PC-3 (cell line): ENCODE measurements around the gene RHOBTB3. TPM values are rescaled to one million over a fixed set of nuclear protein-coding genes. Genes with fewer than 3 reads are reported as not detected.

Experiments used
- ATAC-seq: fragments of 200-7000 bp; cut with Tn5 transposase; 2 replicates; pipeline ENCODE4 v1.9.1; 2020; ENCODE audit warnings: mild to moderate bottlenecking, moderate library complexity
- BruUV-seq: library from RNA; stranded (reverse); fragments of 400-500 nt; replicated peaks from 2 replicates; lab custom pipeline; 2021; lab: Mats Ljungman, UMichigan
- CTCF ChIA-PET: fragments of 300-600 bp; sonication (Branson Sonifier 250); formaldehyde crosslinking; loops from one replicate; lab custom pipeline; 2022; ENCODE audit warnings: antibody characterized with exemption; lab: Charles Lee
- POLR2A ChIA-PET: fragments of 300-600 bp; sonication (Branson Sonifier 250); formaldehyde crosslinking; loops from one replicate; lab custom pipeline; 2022; ENCODE audit warnings: antibody characterized with exemption; ENCODE audit not compliant: unreplicated experiment; lab: Charles Lee
- DNase-seq: peaks from one replicate; pipeline ENCODE4 v3.0.0-alpha.2; 2015
- H2AFZ ChIP-seq: fragments of 300-600 bp; sonication (generic); 2 replicates; pipeline ENCODE4 v1.6.0; 2016; ENCODE audit warnings: antibody characterized with exemption, low read length
- H3F3A ChIP-seq: fragments of 300-600 bp; sonication (generic); one replicate; pipeline ENCODE4 v1.6.0; 2017; ENCODE audit warnings: antibody characterized with exemption, low read length, control low read depth, mild to moderate bottlenecking; ENCODE audit not compliant: unreplicated experiment
- H3K27ac ChIP-seq: fragments of 300-600 bp; sonication (generic); 2 replicates; pipeline ENCODE4 v1.5.1; 2016; ENCODE audit warnings: mild to moderate bottlenecking, low read length
- H3K27me3 ChIP-seq: fragments of 300-600 bp; sonication (generic); 2 replicates; pipeline ENCODE4 v1.6.1; 2016; ENCODE audit warnings: low read length, mixed read lengths
- H3K36me3 ChIP-seq: fragments of 300-600 bp; sonication (generic); 2 replicates; pipeline ENCODE4 v1.6.1; 2016; ENCODE audit warnings: low read depth, mixed run types, low read length, mixed read lengths
- H3K4me1 ChIP-seq: fragments of 300-600 bp; sonication (generic); 2 replicates; pipeline ENCODE4 v1.5.1; 2016; ENCODE audit warnings: low read length; ENCODE audit not compliant: insufficient read depth
- H3K4me2 ChIP-seq: fragments of 300-600 bp; sonication (generic); 2 replicates; pipeline ENCODE4 v1.6.0; 2016; ENCODE audit warnings: low read length
- H3K4me3 ChIP-seq: fragments of 300-600 bp; sonication (generic); 2 replicates; pipeline ENCODE4 v1.5.1; 2016; ENCODE audit warnings: mild to moderate bottlenecking, low read length, mixed read lengths
- H3K79me2 ChIP-seq: fragments of 300-600 bp; sonication (generic); 2 replicates; pipeline ENCODE4 v1.6.1; 2017; ENCODE audit warnings: low read length, mixed read lengths
- H3K9ac ChIP-seq: fragments of 300-600 bp; sonication (generic); 2 replicates; pipeline ENCODE4 v1.6.0; 2016; ENCODE audit warnings: mild to moderate bottlenecking, low read length
- H3K9me2 ChIP-seq: fragments of 300-600 bp; sonication (generic); replicated peaks from 2 replicates; pipeline ENCODE4 v1.6.1; 2016; ENCODE audit warnings: mixed run types, low read length, mixed read lengths
- H3K9me3 ChIP-seq: fragments of 300-600 bp; sonication (generic); 2 replicates; pipeline ENCODE4 v1.6.1; 2016; ENCODE audit warnings: low read length, mixed read lengths
- H4K20me1 ChIP-seq: fragments of 300-600 bp; sonication (generic); 2 replicates; pipeline ENCODE4 v1.6.1; 2016; ENCODE audit warnings: low read length, mixed read lengths
- EZH2 ChIP-seq: fragments of 300-600 bp; sonication (generic); IDR thresholded peaks from one replicate; pipeline ENCODE4 v1.6.1; 2017; ENCODE audit warnings: antibody characterized with exemption, mild to moderate bottlenecking, low read length; ENCODE audit not compliant: unreplicated experiment
- EZH2phosphoT487 ChIP-seq: fragments of 300-600 bp; sonication (generic); IDR thresholded peaks from 2 replicates; pipeline ENCODE4 v1.6.1; 2018; ENCODE audit warnings: mild to moderate bottlenecking, antibody characterized with exemption, low read length, borderline replicate concordance
- intact Hi-C: fragments of 100-400 bp; cut with micrococcal nuclease; formaldehyde crosslinking; loops from 2 replicates; pipeline ENCODE4 v1.9.0; 2023
- total RNA-seq: library from RNA; depleted of rRNA; stranded (reverse); fragments of >200 nt; gene quantifications from 2 replicates; pipeline ENCODE4 v1.2.3, GENCODE V29; 2014
- TF ChIP-seq, protein P1 (sequence below): fragments of 300-600 bp; sonication (generic); conservative IDR thresholded peaks from 2 replicates; pipeline ENCODE4 v1.5.1; 2017; ENCODE audit warnings: antibody characterized with exemption, low read depth, mild to moderate bottlenecking, low read length

Gene RHOBTB3
- total RNA-seq, 1 experiment from 2014 or later = 16.3 TPM

DNA sequence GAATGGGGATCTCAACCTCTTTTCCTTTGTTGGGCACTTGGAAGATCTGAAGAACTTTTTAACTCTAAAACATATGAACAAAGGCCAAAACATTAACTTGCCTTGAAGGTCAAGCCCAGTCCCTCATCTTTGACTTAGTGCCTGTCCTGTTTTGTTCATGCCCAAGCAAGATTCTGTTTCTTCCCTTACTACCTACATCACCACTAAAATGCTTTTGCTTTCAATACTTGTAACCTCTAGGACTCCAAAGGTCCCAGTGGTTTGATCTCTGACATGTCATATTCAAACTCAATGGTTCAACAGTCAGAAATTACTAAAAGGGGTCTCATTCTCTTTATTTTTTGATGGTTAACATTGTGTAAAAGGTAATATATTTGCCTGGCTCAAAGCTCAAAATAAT is 67.4 kb downstream of the RHOBTB3 start:
- no peaks in the 10 kb centered on the region for H3K9me3 ChIP-seq
- H3F3A ChIP-seq = no peaks in the 10 kb centered on the region
- no peaks in the 10 kb centered on the region for H3K4me1 ChIP-seq
- H3K4me3 ChIP-seq = no peak overlapping the region
- no peak overlapping the region for H3K27ac ChIP-seq
- H2AFZ ChIP-seq = no peak overlapping the region
- H3K9me2 ChIP-seq = no peaks in the 10 kb centered on the region
- ChIA-PET POLR2A (no interaction called here), CTCF (no interaction called here)
- H3K4me2 ChIP-seq = no peak overlapping the region
- TF ChIP-seq EZH2 = no peak
- no peak for TF ChIP-seq EZH2phosphoT487
- TF ChIP-seq, protein P1, sequence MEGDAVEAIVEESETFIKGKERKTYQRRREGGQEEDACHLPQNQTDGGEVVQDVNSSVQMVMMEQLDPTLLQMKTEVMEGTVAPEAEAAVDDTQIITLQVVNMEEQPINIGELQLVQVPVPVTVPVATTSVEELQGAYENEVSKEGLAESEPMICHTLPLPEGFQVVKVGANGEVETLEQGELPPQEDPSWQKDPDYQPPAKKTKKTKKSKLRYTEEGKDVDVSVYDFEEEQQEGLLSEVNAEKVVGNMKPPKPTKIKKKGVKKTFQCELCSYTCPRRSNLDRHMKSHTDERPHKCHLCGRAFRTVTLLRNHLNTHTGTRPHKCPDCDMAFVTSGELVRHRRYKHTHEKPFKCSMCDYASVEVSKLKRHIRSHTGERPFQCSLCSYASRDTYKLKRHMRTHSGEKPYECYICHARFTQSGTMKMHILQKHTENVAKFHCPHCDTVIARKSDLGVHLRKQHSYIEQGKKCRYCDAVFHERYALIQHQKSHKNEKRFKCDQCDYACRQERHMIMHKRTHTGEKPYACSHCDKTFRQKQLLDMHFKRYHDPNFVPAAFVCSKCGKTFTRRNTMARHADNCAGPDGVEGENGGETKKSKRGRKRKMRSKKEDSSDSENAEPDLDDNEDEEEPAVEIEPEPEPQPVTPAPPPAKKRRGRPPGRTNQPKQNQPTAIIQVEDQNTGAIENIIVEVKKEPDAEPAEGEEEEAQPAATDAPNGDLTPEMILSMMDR = no peak
- no peak overlapping the region for H3K9ac ChIP-seq
- intact Hi-C loops = no loop called here
- ATAC-seq (no peak), DNase-seq (no peak)
- no peaks in the 10 kb centered on the region for H3K79me2 ChIP-seq
- H4K20me1 ChIP-seq = no peaks in the 10 kb centered on the region
- no peaks in the 10 kb centered on the region for H3K27me3 ChIP-seq
- BruUV-seq = no TSS peak
- no peaks in the 10 kb centered on the region for H3K36me3 ChIP-seq

- Histone ChIP-seq H3K9ac (no peak overlapping the region), H3K27ac (no peak overlapping the region), H3K4me1 (no peaks in the 10 kb centered on the region), H3K79me2 (no peaks in the 10 kb centered on the region), H4K20me1 (no peaks in the 10 kb centered on the region), H3K36me3 (no peaks in the 10 kb centered on the region), H3K9me3 (no peaks in the 10 kb centered on the region), H3K27me3 (no peaks in the 10 kb centered on the region), H2AFZ (no peak overlapping the region), H3K9me2 (no peaks in the 10 kb centered on the region), H3F3A (no peaks in the 10 kb centered on the region), H3K4me2 (no peak overlapping the region), H3K4me3 (no peak overlapping the region)
- ChIA-PET CTCF (no interaction called here), POLR2A (no interaction called here)
- DNase-seq = no peak
- intact Hi-C loops = no loop called here
- no peak for ATAC-seq
- TF ChIP-seq EZH2phosphoT487 = no peak
- TF ChIP-seq EZH2 = no peak
- TF ChIP-seq, protein P1 = no peak
- no TSS peak for BruUV-seq
These were observed 68.2 kb downstream of the RHOBTB3 start for GRCh38 chr5:95799191-95799835.

DNA sequence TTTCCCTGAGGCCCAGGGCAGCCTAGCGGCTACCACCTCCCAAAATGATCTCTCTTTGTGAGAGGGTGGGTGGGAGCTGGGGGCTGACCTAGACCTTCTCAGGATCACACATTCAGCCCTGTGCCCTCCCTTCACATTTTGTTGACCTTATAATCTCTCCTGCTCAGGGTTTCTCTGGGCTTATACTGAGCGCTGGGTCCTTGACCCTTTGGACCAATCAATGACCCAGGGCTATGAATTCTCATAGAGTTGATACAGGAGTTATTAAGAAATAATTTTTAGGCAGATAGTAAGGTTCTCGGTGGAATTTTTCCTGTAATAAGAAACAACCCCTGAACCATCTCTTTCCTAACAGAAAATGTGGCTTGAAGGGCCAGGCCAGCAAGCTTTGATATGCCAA is 69.4 kb downstream of the RHOBTB3 start:
- Histone ChIP-seq H3K27ac (no peak overlapping the region), H2AFZ (no peak overlapping the region), H3K9ac (no peak overlapping the region), H3K27me3 (no peaks in the 10 kb centered on the region), H3K4me1 (no peaks in the 10 kb centered on the region), H3K36me3 (no peaks in the 10 kb centered on the region), H4K20me1 (no peaks in the 10 kb centered on the region), H3K9me2 (no peaks in the 10 kb centered on the region), H3F3A (no peaks in the 10 kb centered on the region), H3K4me2 (no peak overlapping the region), H3K4me3 (no peak overlapping the region), H3K9me3 (no peaks in the 10 kb centered on the region), H3K79me2 (no peaks in the 10 kb centered on the region)
- TF ChIP-seq, protein P1 = no peak
- TF ChIP-seq EZH2 (no peak), EZH2phosphoT487 (no peak)
- ChIA-PET CTCF (no interaction called here), POLR2A (no interaction called here)
- DNase-seq = no peak
- no TSS peak for BruUV-seq
- ATAC-seq = no peak
- intact Hi-C loops = no loop called here
